ENCODE data around the gene CNTNAP5.

The CNTNAP5 gene

GRCh38 chr2:124079045-124079444, 54.0 kb downstream of the CNTNAP5 start:
- no peaks in the 10 kb centered on the region for H3K36me3 ChIP-seq (replicated peaks; ENCODE audit: insufficient read depth, low read length)
- H3K79me2 ChIP-seq (ENCODE audit: low read length) = no peaks in the 10 kb centered on the region
- no peak overlapping the region for H3K4me2 ChIP-seq (ENCODE audit: low read depth, low read length)
- no peaks in the 10 kb centered on the region for H3K27me3 ChIP-seq (replicated peaks; ENCODE audit: insufficient read depth, low read length)
- no peak overlapping the region for H3K4me3 ChIP-seq (ENCODE audit: low read length)
- no peak overlapping the region for H2AFZ ChIP-seq (ENCODE audit: low read length)
- TF ChIP-seq EZH2phosphoT487 (IDR thresholded peaks at IDR 0.05; ENCODE audit: low read length) (no peak), EZH2 (optimal IDR thresholded peaks at IDR 0.05; ENCODE audit: low read depth, low read length) (no peak), CTCF (IDR thresholded peaks at IDR 0.05; ENCODE audit: low read length) (no peak)
- no peak overlapping the region for H3K9ac ChIP-seq (ENCODE audit: low read length)
- H3F3A ChIP-seq (ENCODE audit: insufficient read depth, low read length) = no peaks in the 10 kb centered on the region
- H3K9me3 ChIP-seq (replicated peaks; ENCODE audit: insufficient read depth, low read length) = no peaks in the 10 kb centered on the region
- H3K9me2 ChIP-seq (replicated peaks; ENCODE audit: insufficient read depth, low read length) = no peaks in the 10 kb centered on the region
- no peaks in the 10 kb centered on the region for H4K20me1 ChIP-seq (ENCODE audit: insufficient read depth, low read length)
- H3K27ac ChIP-seq (ENCODE audit: low read length) = no peak overlapping the region
- no peak for DNase-seq
- no peaks in the 10 kb centered on the region for H3K4me1 ChIP-seq (ENCODE audit: low read length)

GRCh38 chr2:124080281-124081153, 55.4 kb downstream of the CNTNAP5 start:
- H3K36me3 ChIP-seq (replicated peaks; ENCODE audit: insufficient read depth, low read length) = no peaks in the 10 kb centered on the region
- H3F3A ChIP-seq (ENCODE audit: insufficient read depth, low read length) = no peaks in the 10 kb centered on the region
- H3K4me3 ChIP-seq (ENCODE audit: low read length) = no peak overlapping the region
- H4K20me1 ChIP-seq (ENCODE audit: insufficient read depth, low read length) = no peaks in the 10 kb centered on the region
- no peaks in the 10 kb centered on the region for H3K9me3 ChIP-seq (replicated peaks; ENCODE audit: insufficient read depth, low read length)
- H3K79me2 ChIP-seq (ENCODE audit: low read length) = no peaks in the 10 kb centered on the region
- no peak overlapping the region for H2AFZ ChIP-seq (ENCODE audit: low read length)
- H3K27ac ChIP-seq (ENCODE audit: low read length) = no peak overlapping the region
- DNase-seq = no peak
- H3K27me3 ChIP-seq (replicated peaks; ENCODE audit: insufficient read depth, low read length) = no peaks in the 10 kb centered on the region
- TF ChIP-seq EZH2phosphoT487 (IDR thresholded peaks at IDR 0.05; ENCODE audit: low read length) (no peak), CTCF (IDR thresholded peaks at IDR 0.05; ENCODE audit: low read length) (no peak), EZH2 (optimal IDR thresholded peaks at IDR 0.05; ENCODE audit: low read depth, low read length) (no peak)
- H3K4me1 ChIP-seq (ENCODE audit: low read length) = no peaks in the 10 kb centered on the region
- H3K9me2 ChIP-seq (replicated peaks; ENCODE audit: insufficient read depth, low read length) = no peaks in the 10 kb centered on the region
- no peak overlapping the region for H3K9ac ChIP-seq (ENCODE audit: low read length)
- no peak overlapping the region for H3K4me2 ChIP-seq (ENCODE audit: low read depth, low read length)

GRCh38 chr2:124081154-124081716, 56.1 kb downstream of the CNTNAP5 start:
- no peaks in the 10 kb centered on the region for H3F3A ChIP-seq (ENCODE audit: insufficient read depth, low read length)
- H4K20me1 ChIP-seq (ENCODE audit: insufficient read depth, low read length) = no peaks in the 10 kb centered on the region
- H3K4me2 ChIP-seq (ENCODE audit: low read depth, low read length) = no peak overlapping the region
- no peaks in the 10 kb centered on the region for H3K27me3 ChIP-seq (replicated peaks; ENCODE audit: insufficient read depth, low read length)
- no peaks in the 10 kb centered on the region for H3K9me3 ChIP-seq (replicated peaks; ENCODE audit: insufficient read depth, low read length)
- DNase-seq = no peak
- no peak overlapping the region for H3K4me3 ChIP-seq (ENCODE audit: low read length)
- no peaks in the 10 kb centered on the region for H3K79me2 ChIP-seq (ENCODE audit: low read length)
- TF ChIP-seq EZH2 (optimal IDR thresholded peaks at IDR 0.05; ENCODE audit: low read depth, low read length) = no peak
- no peak for TF ChIP-seq CTCF (IDR thresholded peaks at IDR 0.05; ENCODE audit: low read length)
- TF ChIP-seq EZH2phosphoT487 (IDR thresholded peaks at IDR 0.05; ENCODE audit: low read length) = no peak
- H3K36me3 ChIP-seq (replicated peaks; ENCODE audit: insufficient read depth, low read length) = no peaks in the 10 kb centered on the region
- H3K9me2 ChIP-seq (replicated peaks; ENCODE audit: insufficient read depth, low read length) = no peaks in the 10 kb centered on the region
- no peaks in the 10 kb centered on the region for H3K4me1 ChIP-seq (ENCODE audit: low read length)
- H3K9ac ChIP-seq (ENCODE audit: low read length) = no peak overlapping the region
- H2AFZ ChIP-seq (ENCODE audit: low read length) = no peak overlapping the region
- no peak overlapping the region for H3K27ac ChIP-seq (ENCODE audit: low read length)

Data from MM.1S (cell line).